ENCODE measurements around the gene FBXL7.

GRCh38 chr5:15609076-15609725 is 109.2 kb downstream of the FBXL7 start:
- TF ChIP-seq CSDC2 (CRISPR knock-in tag; IDR thresholded peaks at IDR 0.05), result no peak
- no peak for TF ChIP-seq RARB (CRISPR knock-in tag; IDR thresholded peaks at IDR 0.05)
- no peak for TF ChIP-seq ISL1 (CRISPR knock-in tag; IDR thresholded peaks at IDR 0.05)
- no peak for TF ChIP-seq ESRRG (CRISPR knock-in tag; IDR thresholded peaks at IDR 0.05)
- no peak for TF ChIP-seq ZFP30 (CRISPR knock-in tag; IDR thresholded peaks at IDR 0.05)
- no peak for TF ChIP-seq PATZ1 (CRISPR knock-in tag; IDR thresholded peaks at IDR 0.05; ENCODE audit: borderline replicate concordance)
- no peak for TF ChIP-seq ZNF565 (CRISPR knock-in tag; conservative IDR thresholded peaks at IDR 0.05; ENCODE audit: low read depth)
